Measurements from ENCODE around the gene TBC1D22A.

GRCh38 chr22:46830841-46831240 lies 68.4 kb downstream of the TBC1D22A start:
- TF ChIP-seq POLR2A (IDR thresholded peaks at IDR 0.05) (no peak), CTCF (IDR thresholded peaks at IDR 0.05) (no peak)
